Activated naive CD4-positive, alpha-beta T cell treated with anti-CD3 and anti-CD28 coated beads for 36 hours (primary cell): Measurements from ENCODE around the gene SSB. TPM values are rescaled to one million over a fixed set of nuclear protein-coding genes. Genes with fewer than 3 reads are reported as not detected.
"Not testable (repeated sequence)": the region's sequence is repeated elsewhere in the genome, so short reads cannot be mapped to it uniquely, and the experiment has no call there.

Source experiments
- CTCF ChIA-PET: fragments of 350-600 bp; sonication (Branson Sonifier 250); formaldehyde crosslinking; loops from one replicate; lab custom pipeline; 2021; ENCODE audit warnings: antibody characterized with exemption; lab: Charles Lee
- DNase-seq: peaks from one replicate; pipeline ENCODE4 v3.0.0-alpha.2; 2020
- H3K27ac Mint-ChIP-seq: one replicate; pipeline ENCODE4 v1.8.0; 2021; ENCODE audit warnings: mild to moderate bottlenecking, mixed read lengths
- H3K27me3 Mint-ChIP-seq: one replicate; pipeline ENCODE4 v1.8.0; 2021; ENCODE audit warnings: low read depth, mixed read lengths
- H3K36me3 Mint-ChIP-seq: one replicate; pipeline ENCODE4 v1.8.0; 2021; ENCODE audit warnings: low read depth, mixed read lengths
- H3K4me1 Mint-ChIP-seq: one replicate; pipeline ENCODE4 v1.8.0; 2021; ENCODE audit warnings: low read depth, mixed read lengths
- H3K4me3 Mint-ChIP-seq: one replicate; pipeline ENCODE4 v1.8.0; 2021; ENCODE audit warnings: mild to moderate bottlenecking, moderate library complexity, mixed read lengths
- H3K9me3 Mint-ChIP-seq: one replicate; pipeline ENCODE4 v1.8.0; 2021; ENCODE audit warnings: mixed read lengths
- intact Hi-C: fragments of 100-400 bp; cut with micrococcal nuclease; formaldehyde crosslinking; loops from one replicate; pipeline ENCODE4 v1.15.1; 2023
- total RNA-seq, 2 experiments: library from RNA; stranded (reverse); gene quantifications; one replicate each; pipeline ENCODE4 v1.2.3, GENCODE V29; 2021

Gene SSB
- total RNA-seq, 2 experiments from 2014 or later = 122 to 129 TPM

- Mint-ChIP-seq H3K9me3 (no peaks in the 10 kb centered on the region), H3K27ac (peak overlapping the region; percentile 24), H3K4me1 (peaks cover 53% of the 10 kb centered on the region), H3K4me3 (peak overlapping the region; percentile 84), H3K36me3 (peaks cover 33% of the 10 kb centered on the region), H3K27me3 (no peaks in the 10 kb centered on the region)
- CTCF ChIA-PET = interaction anchor here (0.7 to 2.3 kb wide), 3 partner anchors 10 to 32 kb away, joined by 3 to 10 read pairs (median 4); no protein-coding TSS in a partner anchor
- no peak for DNase-seq
- intact Hi-C loops = loop anchor here (10.0 kb wide), 4 partner anchors 458 to 1612 kb away; partner anchors contain the start of genes DCAF17, ERICH2, GORASP2 and LRP2
Measured at GRCh38 chr2:169822785-169823392, 24.2 kb downstream of the SSB start.

GRCh38 chr2:169823996-169824372 lies 25.3 kb downstream of the SSB start:
- DNase-seq = no peak
- Mint-ChIP-seq H3K27ac (peak overlapping the region; percentile 71), H3K36me3 (peaks cover 27% of the 10 kb centered on the region), H3K4me1 (peaks cover 58% of the 10 kb centered on the region), H3K27me3 (no peaks in the 10 kb centered on the region), H3K9me3 (no peaks in the 10 kb centered on the region), H3K4me3 (peak overlapping the region; percentile 84)
- CTCF ChIA-PET = interaction anchor here (0.6 to 2.3 kb wide), 16 partner anchors 9 to 532 kb away, joined by 3 to 10 read pairs (median 4); no protein-coding TSS in a partner anchor
- intact Hi-C loops = loop anchor here (1.0 to 10.0 kb wide), 10 partner anchors 26 to 1611 kb away; partner anchors contain the start of genes CFAP210, DCAF17, ERICH2 and FASTKD1

DNA sequence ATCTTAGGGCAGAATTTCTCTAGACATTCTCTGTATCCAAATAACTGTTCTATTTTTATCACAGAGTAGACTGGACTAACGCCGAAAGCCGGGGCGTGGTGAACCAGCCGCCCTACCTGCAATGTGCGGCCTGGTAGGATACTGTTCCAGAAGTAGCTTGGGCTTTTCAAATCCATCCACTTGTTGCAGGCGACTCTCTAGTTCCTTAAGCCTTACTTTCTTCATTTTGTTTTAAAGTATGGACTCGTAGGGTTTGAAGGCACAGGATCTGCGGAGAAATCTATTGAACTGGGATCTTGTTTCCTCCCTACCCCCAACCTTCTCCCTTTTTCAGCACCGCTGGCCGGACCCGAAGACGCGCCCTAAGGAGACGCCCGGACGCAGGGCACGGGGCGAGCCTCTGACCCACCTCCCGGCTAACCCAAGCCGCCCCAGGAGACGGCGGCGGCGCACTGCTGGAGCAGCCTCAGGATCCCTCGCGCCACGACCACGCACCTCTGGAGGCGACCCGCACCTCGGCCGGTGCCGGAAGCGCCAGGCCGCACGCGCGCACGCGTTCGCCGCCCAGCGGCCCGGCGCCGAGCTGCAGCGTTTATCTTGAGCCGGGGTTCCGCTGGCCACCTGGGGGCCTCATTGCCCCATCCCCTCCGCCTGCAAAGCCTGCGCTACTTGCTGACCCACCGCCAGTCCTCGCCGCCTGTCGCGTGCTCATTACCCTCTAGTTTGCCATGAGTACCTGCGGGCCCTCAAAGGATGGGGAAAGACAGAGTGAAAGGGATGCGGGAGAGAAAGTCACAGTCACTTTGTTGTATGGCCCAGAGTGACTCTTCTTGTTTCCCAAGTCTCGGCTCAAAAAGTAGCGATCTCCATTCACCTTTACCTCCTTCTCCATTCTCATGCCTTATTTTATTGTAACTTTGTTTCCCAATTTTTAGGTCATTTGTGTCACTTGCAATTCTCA lies 26.0 kb downstream of the SSB start, which contains the start of gene METTL5:
Gene METTL5 (minus strand): TSS at position 533 of the 961 bp plus-strand sequence. CDS start 308 bp downstream, at position 225.
- peak within 1 kb of the TSS; percentile 84 for H3K4me3 Mint-ChIP-seq
- no peaks in the 10 kb centered on the region for H3K27me3 Mint-ChIP-seq
- DNase-seq = peak; percentile 83
- H3K4me1 Mint-ChIP-seq = peaks cover 56% of the 10 kb centered on the region
- peaks cover 25% of the 10 kb centered on the region for H3K36me3 Mint-ChIP-seq
- H3K9me3 Mint-ChIP-seq = no peaks in the 10 kb centered on the region
- H3K27ac Mint-ChIP-seq = peak within 1 kb of the TSS; percentile 71
- intact Hi-C loops = loop anchor here (1.0 to 10.0 kb wide), 12 partner anchors 26 to 1610 kb away; partner anchors contain the start of genes BBS5, CFAP210, DCAF17 and ERICH2
- CTCF ChIA-PET = interaction anchor here (0.6 to 2.3 kb wide), 15 partner anchors 8 to 106 kb away, joined by 3 to 10 read pairs (median 4); no protein-coding TSS in a partner anchor

DNA sequence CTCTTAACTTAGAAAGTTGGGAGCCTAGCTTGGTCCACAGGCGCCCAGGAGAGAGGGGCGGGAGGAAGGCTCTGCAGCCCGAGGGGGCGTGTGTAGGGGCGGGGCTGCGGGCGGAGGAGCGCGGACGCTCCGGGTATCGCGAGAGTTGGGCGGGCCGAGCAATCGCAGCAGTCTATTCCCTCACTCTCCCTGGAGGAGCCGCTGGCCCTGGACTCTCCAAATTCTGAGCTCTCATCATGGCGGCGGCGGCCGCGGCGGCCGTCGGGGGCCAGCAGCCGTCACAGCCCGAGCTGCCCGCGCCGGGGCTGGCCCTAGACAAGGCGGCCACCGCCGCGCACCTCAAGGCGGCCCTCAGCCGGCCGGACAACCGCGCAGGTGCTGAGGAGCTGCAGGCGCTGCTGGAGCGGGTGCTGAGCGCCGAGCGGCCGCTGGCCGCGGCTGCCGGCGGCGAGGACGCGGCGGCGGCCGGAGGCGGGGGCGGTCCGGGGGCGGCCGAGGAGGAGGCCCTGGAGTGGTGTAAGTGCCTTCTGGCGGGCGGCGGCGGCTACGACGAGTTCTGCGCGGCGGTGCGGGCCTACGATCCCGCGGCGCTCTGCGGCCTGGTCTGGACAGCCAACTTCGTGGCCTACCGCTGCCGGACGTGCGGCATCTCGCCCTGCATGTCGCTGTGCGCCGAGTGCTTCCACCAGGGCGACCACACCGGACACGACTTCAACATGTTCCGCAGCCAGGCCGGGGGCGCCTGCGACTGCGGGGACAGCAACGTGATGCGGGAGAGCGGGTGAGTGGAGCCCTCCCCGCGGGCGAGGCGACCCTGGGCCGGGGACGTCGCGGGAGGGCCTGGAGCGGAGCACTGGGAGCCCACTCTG lies 28.8 kb downstream of the SSB start, which contains the start of gene UBR3:
Gene UBR3 (plus strand): TSS at position 183 of the 869 bp plus-strand sequence. CDS start 54 bp downstream, at position 237.
- Mint-ChIP-seq H3K27ac (peak within 1 kb of the TSS; percentile 11), H3K4me1 (peaks cover 53% of the 10 kb centered on the region), H3K36me3 (peaks cover 19% of the 10 kb centered on the region), H3K9me3 (no peaks in the 10 kb centered on the region), H3K4me3 (peak within 1 kb of the TSS; percentile 85), H3K27me3 (no peaks in the 10 kb centered on the region)
- CTCF ChIA-PET = interaction anchor here (0.7 to 1.7 kb wide), 7 partner anchors 14 to 132 kb away, joined by 3 to 8 read pairs (median 4); no protein-coding TSS in a partner anchor
- intact Hi-C loops = loop anchor here (1.0 to 10.0 kb wide), 7 partner anchors 29 to 1607 kb away; partner anchors contain the start of genes BBS5, DCAF17, ERICH2 and GORASP2
- DNase-seq = peak; percentile 91

DNA sequence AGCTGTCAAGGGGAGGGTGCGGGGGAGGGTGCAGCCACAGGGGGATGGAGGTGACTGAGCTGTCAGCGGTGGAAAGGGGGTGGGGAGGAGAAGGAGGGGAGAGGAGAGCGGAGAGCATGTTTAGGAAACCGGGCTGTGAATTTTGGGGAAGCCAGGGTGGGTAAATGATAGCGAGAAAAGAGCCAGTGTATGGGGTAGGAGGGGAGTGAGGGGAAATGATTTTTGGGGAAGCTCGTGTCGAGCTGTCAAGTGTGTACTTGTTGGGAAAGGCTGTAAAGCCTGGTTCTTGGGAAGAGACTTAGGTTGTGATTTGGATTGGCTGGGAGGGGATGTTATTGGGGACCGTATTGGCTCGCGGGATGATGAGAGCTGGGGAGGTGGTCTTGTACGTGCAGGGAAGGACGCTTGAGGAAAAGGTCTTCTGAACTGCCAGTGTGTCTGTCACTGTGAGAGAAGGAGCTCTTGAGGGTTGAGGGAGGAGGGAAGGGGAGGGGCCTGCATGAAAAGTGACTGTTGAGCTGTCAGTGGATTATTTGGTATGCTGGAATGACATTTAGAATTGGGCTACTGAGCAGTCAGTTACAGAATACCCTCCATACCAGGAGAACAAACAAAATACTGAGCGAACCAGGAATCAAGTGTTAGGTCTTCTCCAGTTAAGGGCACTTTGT lies 29.6 kb downstream of the SSB start:
- no peaks in the 10 kb centered on the region for H3K27me3 Mint-ChIP-seq
- CTCF ChIA-PET = interaction anchor here (0.5 to 1.7 kb wide), 8 partner anchors 13 to 300 kb away, joined by 3 to 8 read pairs (median 4); no protein-coding TSS in a partner anchor
- no peaks in the 10 kb centered on the region for H3K9me3 Mint-ChIP-seq
- peak overlapping the region; percentile 85 for H3K4me3 Mint-ChIP-seq
- peaks cover 13% of the 10 kb centered on the region for H3K36me3 Mint-ChIP-seq
- DNase-seq = peak; percentile 69
- H3K27ac Mint-ChIP-seq = peak overlapping the region; percentile 44
- peaks cover 52% of the 10 kb centered on the region for H3K4me1 Mint-ChIP-seq
- intact Hi-C loops = loop anchor here (1.0 to 10.0 kb wide), 7 partner anchors 30 to 1607 kb away; partner anchors contain the start of genes BBS5, DCAF17, ERICH2 and GORASP2

DNA sequence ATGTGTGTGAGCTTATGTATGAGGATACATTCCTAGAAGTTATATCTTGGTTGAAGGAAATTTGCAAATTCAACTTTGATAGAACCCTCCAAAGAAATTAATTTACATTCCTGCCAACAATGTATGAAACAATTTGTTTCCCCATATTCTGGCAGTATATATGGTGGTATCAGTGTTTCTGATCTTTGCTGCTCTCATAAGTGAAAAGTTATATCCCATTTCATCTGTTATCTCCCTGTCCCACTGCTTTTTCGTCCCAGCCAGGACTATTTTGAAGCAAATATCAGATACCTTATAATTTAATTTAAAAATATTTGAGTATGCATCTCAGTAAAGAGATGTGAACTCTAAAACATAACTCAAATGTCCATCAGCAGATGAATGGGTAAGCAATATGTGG lies 35.7 kb downstream of the SSB start:
- Mint-ChIP-seq H3K4me1 (peaks cover 51% of the 10 kb centered on the region), H3K9me3 (no peaks in the 10 kb centered on the region), H3K4me3 (no peak overlapping the region), H3K27me3 (no peaks in the 10 kb centered on the region), H3K36me3 (peaks cover 7% of the 10 kb centered on the region), H3K27ac (no peak overlapping the region)
- CTCF ChIA-PET = interaction anchor here (0.8 kb wide), 1 partner anchor 10 kb away, joined by 4 read pairs; the partner anchor contains the start of gene METTL5
- intact Hi-C loops = no loop called here
- no peak for DNase-seq

GRCh38 chr2:169838743-169839489 lies 40.2 kb downstream of the SSB start:
- Mint-ChIP-seq H3K9me3 (no peaks in the 10 kb centered on the region), H3K27ac (no peak overlapping the region), H3K4me1 (peaks cover 32% of the 10 kb centered on the region), H3K27me3 (no peaks in the 10 kb centered on the region), H3K36me3 (peaks cover 6% of the 10 kb centered on the region), H3K4me3 (no peak overlapping the region)
- no peak for DNase-seq
- intact Hi-C loops = no loop called here
- CTCF ChIA-PET = no interaction called here

- Mint-ChIP-seq H3K27me3 (no peaks in the 10 kb centered on the region), H3K4me3 (no peak overlapping the region), H3K4me1 (peaks cover 29% of the 10 kb centered on the region), H3K36me3 (peaks cover 7% of the 10 kb centered on the region), H3K9me3 (no peaks in the 10 kb centered on the region), H3K27ac (no peak overlapping the region)
- CTCF ChIA-PET = no interaction called here
- intact Hi-C loops = no loop called here
- no peak for DNase-seq
Measured at GRCh38 chr2:169839954-169840746, 41.5 kb downstream of the SSB start.

- peaks cover 7% of the 10 kb centered on the region for H3K36me3 Mint-ChIP-seq
- DNase-seq = no peak
- no peak overlapping the region for H3K27ac Mint-ChIP-seq
- intact Hi-C loops = no loop called here
- H3K4me1 Mint-ChIP-seq = peaks cover 28% of the 10 kb centered on the region
- H3K27me3 Mint-ChIP-seq = no peaks in the 10 kb centered on the region
- CTCF ChIA-PET = no interaction called here
- H3K9me3 Mint-ChIP-seq = no peaks in the 10 kb centered on the region
- no peak overlapping the region for H3K4me3 Mint-ChIP-seq
Measured at GRCh38 chr2:169840747-169841142, 42.1 kb downstream of the SSB start.

- H3K9me3 Mint-ChIP-seq, H3K4me3 Mint-ChIP-seq, H3K36me3 Mint-ChIP-seq, intact Hi-C loops, H3K27ac Mint-ChIP-seq, CTCF ChIA-PET, H3K27me3 Mint-ChIP-seq, DNase-seq: not testable (repeated sequence)
- H3K4me1 Mint-ChIP-seq = peaks cover 30% of the 10 kb centered on the region
Measured at GRCh38 chr2:169841625-169842024, 43.0 kb downstream of the SSB start.
